Ishikawa (cell line): ENCODE measurements around the gene PRKCE.

Experiments used
- RAD21 ChIP-seq: IDR thresholded peaks from 2 replicates; pipeline ENCODE4 v1.6.1; 2012; ENCODE audit warnings: low read depth
- TAF1 ChIP-seq: IDR thresholded peaks from 2 replicates; pipeline ENCODE4 v1.6.1; 2012; ENCODE audit warnings: low read depth, mild to moderate bottlenecking

GRCh38 chr2:46032161-46032813 is 380.8 kb downstream of the PRKCE start:
- no peak for TF ChIP-seq TAF1
- TF ChIP-seq RAD21, result no peak
